Liver (tissue), 9 donors: ENCODE results near the gene TUBA8. TPM values are rescaled to one million over a fixed set of nuclear protein-coding genes. Genes with fewer than 3 reads are reported as not detected.

ENCODE experiments used
- DNase-seq: peaks from one replicate; pipeline ENCODE4 v3.0.0-alpha.2; 2017; ENCODE audit warnings: low spot score
- H3K27ac ChIP-seq, 2 donors: one replicate each; pipeline ENCODE4 v1.7.0; 2013; ENCODE audit warnings: inconsistent platforms in 2 of 2, low read length in 2 of 2, control low read depth in 1 of 2, low read depth in 1 of 2, mild to moderate bottlenecking in 1 of 2
- H3K27me3 ChIP-seq, 4 donors: one replicate each; pipeline versions ENCODE4 v1.6.1 to v1.7.0; 2013; ENCODE audit warnings: low read length in 3 of 4, inconsistent platforms in 1 of 4, mild to moderate bottlenecking in 1 of 4, moderate library complexity in 1 of 4; ENCODE audit not compliant: control insufficient read depth in 4 of 4, insufficient read depth in 4 of 4
- H3K36me3 ChIP-seq, 4 donors: one replicate each; pipeline versions ENCODE4 v1.6.1 to v1.7.0; 2013; ENCODE audit warnings: low read length in 3 of 4, mild to moderate bottlenecking in 3 of 4, low read depth in 1 of 4, moderate library complexity in 1 of 4; ENCODE audit not compliant: control insufficient read depth in 4 of 4, insufficient read depth in 3 of 4
- H3K4me1 ChIP-seq, 4 donors: one replicate each; pipeline versions ENCODE4 v1.6.1 to v1.7.0; 2013; ENCODE audit warnings: low read length in 3 of 4, mild to moderate bottlenecking in 3 of 4, moderate library complexity in 1 of 4; ENCODE audit not compliant: control insufficient read depth in 4 of 4, insufficient read depth in 4 of 4
- H3K4me3 ChIP-seq, 3 donors: one replicate each; pipeline versions ENCODE4 v1.6.1 to v1.7.0; 2013; ENCODE audit warnings: low read length in 3 of 3, control low read depth in 1 of 3, low read depth in 1 of 3, mild to moderate bottlenecking in 1 of 3
- H3K9ac ChIP-seq, 2 donors: one replicate each; pipeline ENCODE4 v1.7.0; 2013; ENCODE audit warnings: low read length in 2 of 2, mild to moderate bottlenecking in 2 of 2, moderate library complexity in 2 of 2, control low read depth in 1 of 2, low read depth in 1 of 2
- H3K9me3 ChIP-seq, 4 donors: one replicate each; pipeline versions ENCODE4 v1.6.1 to v1.7.0; 2013; ENCODE audit warnings: low read length in 3 of 4; ENCODE audit not compliant: control insufficient read depth in 4 of 4
- EGR1 ChIP-seq, 2 donors: IDR thresholded peaks; 2 replicates each; pipeline ENCODE4 v1.6.1; 2016 to 2018; ENCODE audit warnings: antibody characterized with exemption in 2 of 2, low read depth in 2 of 2
- FOXA1 ChIP-seq: IDR thresholded peaks from 2 replicates; pipeline ENCODE4 v1.6.1; 2016; ENCODE audit warnings: antibody characterized with exemption
- FOXA2 ChIP-seq: IDR thresholded peaks from 2 replicates; pipeline ENCODE4 v1.6.1; 2016; ENCODE audit warnings: antibody characterized with exemption
- GABPA ChIP-seq, 2 donors: IDR thresholded peaks in 1 of 2; conservative IDR thresholded peaks in 1 of 2; 2 replicates each; pipeline ENCODE4 v1.6.1; 2016; ENCODE audit warnings: antibody characterized with exemption in 2 of 2, mild to moderate bottlenecking in 1 of 2, moderate library complexity in 1 of 2
- HNF4G ChIP-seq: IDR thresholded peaks from 2 replicates; pipeline ENCODE4 v1.6.1; 2016; ENCODE audit warnings: antibody characterized with exemption
- NR2F2 ChIP-seq: IDR thresholded peaks from 2 replicates; pipeline ENCODE4 v1.6.1; 2016; ENCODE audit warnings: antibody characterized with exemption
- RAD21 ChIP-seq, 2 donors: IDR thresholded peaks; 2 replicates each; pipeline ENCODE4 v1.6.1; 2016; ENCODE audit warnings: antibody characterized with exemption in 2 of 2, mild to moderate bottlenecking in 2 of 2
- RXRA ChIP-seq, 2 donors: IDR thresholded peaks; 2 replicates each; pipeline ENCODE4 v1.6.1; 2017 to 2018; ENCODE audit warnings: antibody characterized with exemption in 2 of 2, mild to moderate bottlenecking in 1 of 2
- SP1 ChIP-seq: IDR thresholded peaks from 2 replicates; pipeline ENCODE4 v1.6.1; 2018; ENCODE audit warnings: antibody characterized with exemption, mild to moderate bottlenecking
- TAF1 ChIP-seq: conservative IDR thresholded peaks from 2 replicates; pipeline ENCODE4 v1.6.1; 2016; ENCODE audit warnings: antibody characterized with exemption, mild to moderate bottlenecking
- YY1 ChIP-seq: IDR thresholded peaks from 2 replicates; pipeline ENCODE4 v1.6.1; 2016; ENCODE audit warnings: antibody characterized with exemption, mild to moderate bottlenecking
- WGBS: extraction: QIAGEN DNeasy Blood & Tissue Kit; methylation state at CpG from one replicate; pipeline ENCODE4 v1.1.7; 2013; 5-methylcytosine and 5-hydroxymethylcytosine counted together
- polyA plus RNA-seq, 2 donors: library from polyadenylated mRNA; stranded (reverse) in 1 of 2; unstranded in 1 of 2; fragments of 200-250 nt in 1 of 2; fragments of >200 nt in 1 of 2; fragmentation: Nextera tagmentation in 1 of 2; extraction: Ambion mirVana in 1 of 2; gene quantifications; one replicate each; pipeline versions ENCODE4 v1.2.1 to v1.2.3, GENCODE V29; 2013 to 2015
- total RNA-seq, 2 donors: library from RNA; depleted of rRNA; stranded (reverse); fragments of >200 nt; gene quantifications; one replicate each; pipeline ENCODE4 v1.2.3, GENCODE V29; 2014
- TF ChIP-seq, protein P1 (sequence below): fragments of 150-350 bp; IDR thresholded peaks from 2 replicates; pipeline ENCODE4 v1.5.1; 2017; ENCODE audit warnings: improper control_type of control experiment, low read depth, low read length; ENCODE audit not compliant: missing input control
- TF ChIP-seq, protein P2 (sequence below): IDR thresholded peaks from 2 replicates; pipeline ENCODE4 v1.6.1; 2016; ENCODE audit warnings: antibody characterized with exemption
- TF ChIP-seq, protein P3 (sequence below): IDR thresholded peaks from 2 replicates; pipeline ENCODE4 v1.6.1; 2016; ENCODE audit warnings: antibody characterized with exemption, mild to moderate bottlenecking
- TF ChIP-seq, protein P4 (sequence below): IDR thresholded peaks from 2 replicates; pipeline ENCODE4 v1.6.1; 2016; ENCODE audit warnings: antibody characterized with exemption
- donor health status: healthy.
- donor health status: healthy.
- donor health status: healthy.
- donor health status: healthy.
- donor health status: healthy.

TUBA8 gene
- total and polyA plus RNA-seq, 4 donors, result 0.82 to 3.1 (median 1.9) TPM

DNA sequence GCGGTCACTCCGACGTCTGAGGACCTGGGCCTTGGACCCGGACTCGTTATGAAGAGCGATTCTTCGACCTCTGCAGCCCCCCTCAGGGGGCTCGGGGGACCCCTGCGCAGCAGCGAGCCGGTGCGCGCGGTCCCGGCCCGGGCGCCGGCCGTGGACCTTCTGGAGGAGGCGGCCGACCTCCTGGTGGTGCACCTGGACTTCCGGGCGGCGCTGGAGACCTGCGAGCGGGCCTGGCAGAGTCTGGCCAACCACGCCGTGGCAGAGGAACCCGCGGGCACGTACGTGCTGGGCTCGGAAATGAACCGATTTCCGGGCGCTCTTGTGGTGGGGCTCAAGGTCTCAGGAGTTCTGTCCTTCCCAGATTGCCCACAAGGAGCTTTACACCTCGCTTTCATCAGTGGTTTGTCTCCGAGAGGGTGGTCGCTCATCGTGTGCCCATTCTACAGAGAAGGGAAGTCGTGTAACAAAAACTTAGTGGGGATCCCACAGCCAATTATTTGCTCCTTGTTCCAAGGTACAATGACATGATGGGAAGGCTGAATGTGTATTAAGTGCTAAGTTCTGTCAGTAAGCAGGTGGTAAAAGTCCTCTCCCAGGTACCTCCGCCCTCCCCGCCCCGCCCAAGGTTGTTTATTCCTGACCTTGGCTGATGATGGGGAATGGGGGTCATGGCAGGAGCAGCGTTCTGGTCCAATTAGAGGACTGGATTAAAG lies 32.1 kb upstream of the TUBA8 start:
- no peaks in the 10 kb centered on the region for H3K27me3 ChIP-seq
- H3K9ac ChIP-seq, result peak overlapping the region; percentile 49 to 97
- H3K27ac ChIP-seq, result peak overlapping the region; percentile 75 to 87
- H3K4me1 ChIP-seq, result peaks cover 4 to 26% (median 23%) of the 10 kb centered on the region in 4 donors
- H3K4me3 ChIP-seq, result peak overlapping the region; percentile 77 to 94 (median 88)
- no peak for TF ChIP-seq RXRA (IDR thresholded peaks at IDR 0.05)
- peak in 1 of 2 donors; percentile 16 for TF ChIP-seq RAD21 (IDR thresholded peaks at IDR 0.05)
- DNase-seq, result no peak
- 7% methylated on average over 45 of the region's 45 CpGs for WGBS
- H3K36me3 ChIP-seq, result peaks cover 5 to 18% (median 15%) of the 10 kb centered on the region in 4 donors
- no peaks in the 10 kb centered on the region for H3K9me3 ChIP-seq

DNA sequence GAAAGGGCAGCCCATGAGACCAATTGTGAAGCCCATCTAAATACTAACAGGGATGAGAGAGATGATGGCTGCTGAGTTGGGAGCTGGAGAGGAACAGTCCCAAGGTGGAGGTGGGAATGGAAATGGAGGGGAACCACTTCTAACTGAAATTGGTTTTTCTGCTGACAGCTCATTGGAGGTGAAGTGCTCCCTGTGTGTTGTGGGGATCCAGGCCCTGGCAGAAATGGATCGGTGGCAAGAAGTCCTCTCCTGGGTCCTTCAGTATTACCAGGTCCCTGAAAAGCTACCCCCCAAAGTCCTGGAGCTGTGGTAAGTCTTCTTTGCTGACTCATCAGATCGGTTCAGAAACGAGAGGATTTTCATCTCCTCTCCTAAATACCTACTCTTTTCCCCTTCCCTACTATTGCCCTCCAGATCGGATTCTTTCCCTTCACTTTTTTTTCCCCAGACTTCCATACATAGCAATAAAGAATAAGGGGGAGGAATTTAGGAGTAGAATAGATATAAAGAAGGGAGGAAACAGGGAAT lies 30.8 kb upstream of the TUBA8 start:
- Histone ChIP-seq H3K9me3 (no peaks in the 10 kb centered on the region), H3K27ac (no peak overlapping the region), H3K9ac (no peak overlapping the region), H3K36me3 (peaks cover 5 to 22% (median 19%) of the 10 kb centered on the region in 4 donors), H3K4me1 (peaks cover 4 to 26% (median 23%) of the 10 kb centered on the region in 4 donors), H3K27me3 (no peaks in the 10 kb centered on the region), H3K4me3 (no peak overlapping the region)
- no peak for DNase-seq
- WGBS, result 62% methylated on average over 4 of the region's 4 CpGs
- TF ChIP-seq EGR1 (IDR thresholded peaks at IDR 0.05; ENCODE audit: low read depth in 2 of 2), result no peak
- TF ChIP-seq SP1, result no peak
- no peak for TF ChIP-seq TAF1
- TF ChIP-seq, protein P1, sequence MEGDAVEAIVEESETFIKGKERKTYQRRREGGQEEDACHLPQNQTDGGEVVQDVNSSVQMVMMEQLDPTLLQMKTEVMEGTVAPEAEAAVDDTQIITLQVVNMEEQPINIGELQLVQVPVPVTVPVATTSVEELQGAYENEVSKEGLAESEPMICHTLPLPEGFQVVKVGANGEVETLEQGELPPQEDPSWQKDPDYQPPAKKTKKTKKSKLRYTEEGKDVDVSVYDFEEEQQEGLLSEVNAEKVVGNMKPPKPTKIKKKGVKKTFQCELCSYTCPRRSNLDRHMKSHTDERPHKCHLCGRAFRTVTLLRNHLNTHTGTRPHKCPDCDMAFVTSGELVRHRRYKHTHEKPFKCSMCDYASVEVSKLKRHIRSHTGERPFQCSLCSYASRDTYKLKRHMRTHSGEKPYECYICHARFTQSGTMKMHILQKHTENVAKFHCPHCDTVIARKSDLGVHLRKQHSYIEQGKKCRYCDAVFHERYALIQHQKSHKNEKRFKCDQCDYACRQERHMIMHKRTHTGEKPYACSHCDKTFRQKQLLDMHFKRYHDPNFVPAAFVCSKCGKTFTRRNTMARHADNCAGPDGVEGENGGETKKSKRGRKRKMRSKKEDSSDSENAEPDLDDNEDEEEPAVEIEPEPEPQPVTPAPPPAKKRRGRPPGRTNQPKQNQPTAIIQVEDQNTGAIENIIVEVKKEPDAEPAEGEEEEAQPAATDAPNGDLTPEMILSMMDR, result no peak
- TF ChIP-seq, protein P2, sequence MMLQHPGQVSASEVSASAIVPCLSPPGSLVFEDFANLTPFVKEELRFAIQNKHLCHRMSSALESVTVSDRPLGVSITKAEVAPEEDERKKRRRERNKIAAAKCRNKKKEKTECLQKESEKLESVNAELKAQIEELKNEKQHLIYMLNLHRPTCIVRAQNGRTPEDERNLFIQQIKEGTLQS, result no peak
- no peak for TF ChIP-seq RAD21 (IDR thresholded peaks at IDR 0.05)
- no peak for TF ChIP-seq GABPA (IDR thresholded peaks at IDR 0.05 in 1 of 2, conservative IDR thresholded peaks at IDR 0.05 in 1 of 2)
- TF ChIP-seq RXRA (IDR thresholded peaks at IDR 0.05), result no peak
- no peak for TF ChIP-seq FOXA1

DNA sequence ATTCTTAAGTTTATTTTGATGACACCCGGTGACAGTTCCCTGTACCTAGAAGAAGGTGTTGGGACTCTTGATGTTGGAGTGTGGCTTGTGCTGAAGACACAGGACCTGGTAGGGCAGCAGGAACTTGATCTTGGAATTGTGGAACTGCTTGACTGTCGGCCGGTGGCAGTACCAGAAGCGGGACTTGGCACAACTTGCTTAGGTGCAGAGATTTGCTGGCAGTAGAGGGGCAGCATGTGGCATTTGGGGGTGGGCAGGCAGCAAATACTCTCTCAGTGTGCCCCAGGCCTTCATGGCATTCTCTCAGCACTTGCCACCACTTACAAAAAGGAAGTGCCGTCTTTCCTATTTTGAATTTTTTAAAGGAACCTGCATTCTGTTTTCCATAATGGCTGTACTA lies 29.2 kb upstream of the TUBA8 start:
- peaks cover 4 to 27% (median 23%) of the 10 kb centered on the region in 4 donors for H3K4me1 ChIP-seq
- no peak overlapping the region for H3K4me3 ChIP-seq
- no peaks in the 10 kb centered on the region for H3K27me3 ChIP-seq
- 93% methylated on average over 5 of the region's 5 CpGs for WGBS
- H3K36me3 ChIP-seq, result peaks cover 5 to 31% (median 21%) of the 10 kb centered on the region in 4 donors
- no peak for DNase-seq
- H3K9me3 ChIP-seq, result no peaks in the 10 kb centered on the region
- no peak overlapping the region for H3K27ac ChIP-seq
- H3K9ac ChIP-seq, result no peak overlapping the region
- TF ChIP-seq, protein P1, result no peak
- no peak for TF ChIP-seq NR2F2
- TF ChIP-seq HNF4G, result no peak
- no peak for TF ChIP-seq FOXA1
- TF ChIP-seq YY1, result no peak
- TF ChIP-seq, protein P2, result no peak
- TF ChIP-seq, protein P3, sequence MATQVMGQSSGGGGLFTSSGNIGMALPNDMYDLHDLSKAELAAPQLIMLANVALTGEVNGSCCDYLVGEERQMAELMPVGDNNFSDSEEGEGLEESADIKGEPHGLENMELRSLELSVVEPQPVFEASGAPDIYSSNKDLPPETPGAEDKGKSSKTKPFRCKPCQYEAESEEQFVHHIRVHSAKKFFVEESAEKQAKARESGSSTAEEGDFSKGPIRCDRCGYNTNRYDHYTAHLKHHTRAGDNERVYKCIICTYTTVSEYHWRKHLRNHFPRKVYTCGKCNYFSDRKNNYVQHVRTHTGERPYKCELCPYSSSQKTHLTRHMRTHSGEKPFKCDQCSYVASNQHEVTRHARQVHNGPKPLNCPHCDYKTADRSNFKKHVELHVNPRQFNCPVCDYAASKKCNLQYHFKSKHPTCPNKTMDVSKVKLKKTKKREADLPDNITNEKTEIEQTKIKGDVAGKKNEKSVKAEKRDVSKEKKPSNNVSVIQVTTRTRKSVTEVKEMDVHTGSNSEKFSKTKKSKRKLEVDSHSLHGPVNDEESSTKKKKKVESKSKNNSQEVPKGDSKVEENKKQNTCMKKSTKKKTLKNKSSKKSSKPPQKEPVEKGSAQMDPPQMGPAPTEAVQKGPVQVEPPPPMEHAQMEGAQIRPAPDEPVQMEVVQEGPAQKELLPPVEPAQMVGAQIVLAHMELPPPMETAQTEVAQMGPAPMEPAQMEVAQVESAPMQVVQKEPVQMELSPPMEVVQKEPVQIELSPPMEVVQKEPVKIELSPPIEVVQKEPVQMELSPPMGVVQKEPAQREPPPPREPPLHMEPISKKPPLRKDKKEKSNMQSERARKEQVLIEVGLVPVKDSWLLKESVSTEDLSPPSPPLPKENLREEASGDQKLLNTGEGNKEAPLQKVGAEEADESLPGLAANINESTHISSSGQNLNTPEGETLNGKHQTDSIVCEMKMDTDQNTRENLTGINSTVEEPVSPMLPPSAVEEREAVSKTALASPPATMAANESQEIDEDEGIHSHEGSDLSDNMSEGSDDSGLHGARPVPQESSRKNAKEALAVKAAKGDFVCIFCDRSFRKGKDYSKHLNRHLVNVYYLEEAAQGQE, result no peak
- TF ChIP-seq, protein P4, sequence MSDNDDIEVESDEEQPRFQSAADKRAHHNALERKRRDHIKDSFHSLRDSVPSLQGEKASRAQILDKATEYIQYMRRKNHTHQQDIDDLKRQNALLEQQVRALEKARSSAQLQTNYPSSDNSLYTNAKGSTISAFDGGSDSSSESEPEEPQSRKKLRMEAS, result no peak
- no peak for TF ChIP-seq TAF1
- TF ChIP-seq FOXA2, result no peak
- no peak for TF ChIP-seq EGR1 (IDR thresholded peaks at IDR 0.05; ENCODE audit: low read depth in 2 of 2)
- no peak for TF ChIP-seq SP1
